ENCODE measurements around the gene MAP2K7.

The MAP2K7 gene

GRCh38 chr19:7877249-7877836 lies 26.3 kb upstream of the MAP2K7 start:
- Histone ChIP-seq H3K4me1 (ENCODE audit: control extremely low read depth in 1 of 4, control insufficient read depth in 4 of 4, insufficient read depth in 4 of 4, low read length in 3 of 4) (peaks cover 0 to 23% (median 17%) of the 10 kb centered on the region in 4 experiments), H3K9me3 (ENCODE audit: control extremely low read depth in 1 of 5, control insufficient read depth in 4 of 5, insufficient read depth in 2 of 5, low read depth in 1 of 5, low read length in 4 of 5) (peaks cover 0 to 1% (median 0%) of the 10 kb centered on the region in 5 experiments), H3K27ac (ENCODE audit: insufficient read depth in 1 of 2, low read depth in 1 of 2, low read length in 2 of 2, poor library complexity in 1 of 2, severe bottlenecking in 2 of 2) (no peak overlapping the region), H3K27me3 (replicated peaks in 2 of 5; ENCODE audit: control insufficient read depth in 4 of 5, insufficient read depth in 5 of 5, low read length in 4 of 5) (peaks cover 0 to 36% (median 13%) of the 10 kb centered on the region in 5 experiments), H3K36me3 (ENCODE audit: control insufficient read depth in 4 of 4, insufficient read depth in 4 of 4, low read length in 3 of 4) (no peaks in the 10 kb centered on the region), H3K4me3 (ENCODE audit: control insufficient read depth in 1 of 7, extremely low read depth in 1 of 7, insufficient read depth in 4 of 7, low read depth in 2 of 7, low read length in 6 of 7) (no peak overlapping the region)
- POLR2A ChIA-PET, result no interaction called here
- DNase-seq, result no peak
- 95% methylated on average over 5 of the region's 6 CpGs for WGBS (ENCODE audit: insufficient coverage)
- CTCF ChIA-PET, result interaction anchor here (0.6 to 1.1 kb wide), 3 partner anchors 14 to 138 kb away, joined by 3 to 5 read pairs (median 4); no protein-coding TSS in a partner anchor

GRCh38 chr19:7879111-7879807 lies 24.4 kb upstream of the MAP2K7 start:
- Histone ChIP-seq H3K27me3 (replicated peaks in 2 of 5; ENCODE audit: control insufficient read depth in 4 of 5, insufficient read depth in 5 of 5, low read length in 4 of 5) (peaks cover 0 to 19% (median 7%) of the 10 kb centered on the region in 5 experiments), H3K36me3 (ENCODE audit: control insufficient read depth in 4 of 4, insufficient read depth in 4 of 4, low read length in 3 of 4) (no peaks in the 10 kb centered on the region), H3K4me3 (ENCODE audit: control insufficient read depth in 1 of 7, extremely low read depth in 1 of 7, insufficient read depth in 4 of 7, low read depth in 2 of 7, low read length in 6 of 7) (no peak overlapping the region), H3K27ac (ENCODE audit: insufficient read depth in 1 of 2, low read depth in 1 of 2, low read length in 2 of 2, poor library complexity in 1 of 2, severe bottlenecking in 2 of 2) (peak overlapping the region in 1 of 2 experiments; percentile 14), H3K9me3 (ENCODE audit: control extremely low read depth in 1 of 5, control insufficient read depth in 4 of 5, insufficient read depth in 2 of 5, low read depth in 1 of 5, low read length in 4 of 5) (peaks cover 0 to 1% (median 0%) of the 10 kb centered on the region in 5 experiments), H3K4me1 (ENCODE audit: control extremely low read depth in 1 of 4, control insufficient read depth in 4 of 4, insufficient read depth in 4 of 4, low read length in 3 of 4) (peaks cover 0 to 11% (median 10%) of the 10 kb centered on the region in 4 experiments)
- DNase-seq, result no peak
- WGBS (ENCODE audit: insufficient coverage), result 90% methylated on average over 14 of the region's 18 CpGs
- ChIA-PET POLR2A (no interaction called here), CTCF (interaction anchor here (1.7 kb wide), 1 partner anchor 10 kb away, joined by 6 read pairs; no protein-coding TSS in a partner anchor)

- Histone ChIP-seq H3K9me3 (ENCODE audit: control extremely low read depth in 1 of 5, control insufficient read depth in 4 of 5, insufficient read depth in 2 of 5, low read depth in 1 of 5, low read length in 4 of 5) (peaks cover 0 to 1% (median 0%) of the 10 kb centered on the region in 5 experiments), H3K4me3 (ENCODE audit: control insufficient read depth in 1 of 7, extremely low read depth in 1 of 7, insufficient read depth in 4 of 7, low read depth in 2 of 7, low read length in 6 of 7) (no peak overlapping the region), H3K27me3 (replicated peaks in 2 of 5; ENCODE audit: control insufficient read depth in 4 of 5, insufficient read depth in 5 of 5, low read length in 4 of 5) (peaks cover 0 to 13% (median 2%) of the 10 kb centered on the region in 5 experiments), H3K4me1 (ENCODE audit: control extremely low read depth in 1 of 4, control insufficient read depth in 4 of 4, insufficient read depth in 4 of 4, low read length in 3 of 4) (peaks cover 0 to 5% (median 4%) of the 10 kb centered on the region in 4 experiments), H3K27ac (ENCODE audit: insufficient read depth in 1 of 2, low read depth in 1 of 2, low read length in 2 of 2, poor library complexity in 1 of 2, severe bottlenecking in 2 of 2) (no peak overlapping the region), H3K36me3 (ENCODE audit: control insufficient read depth in 4 of 4, insufficient read depth in 4 of 4, low read length in 3 of 4) (no peaks in the 10 kb centered on the region)
- ChIA-PET CTCF (interaction anchor here (1.7 kb wide), 1 partner anchor 10 kb away, joined by 6 read pairs; no protein-coding TSS in a partner anchor), POLR2A (no interaction called here)
- peak in 2 of 3 donors; percentile 40 to 63 for DNase-seq
- 96% methylated on average over 3 of the region's 19 CpGs for WGBS (ENCODE audit: insufficient coverage)
These were observed 23.8 kb upstream of the MAP2K7 start for GRCh38 chr19:7879836-7880235.

GRCh38 chr19:7881910-7882309 lies 21.8 kb upstream of the MAP2K7 start:
- Histone ChIP-seq H3K27ac (ENCODE audit: insufficient read depth in 1 of 2, low read depth in 1 of 2, low read length in 2 of 2, poor library complexity in 1 of 2, severe bottlenecking in 2 of 2) (no peak overlapping the region), H3K27me3 (replicated peaks in 2 of 5; ENCODE audit: control insufficient read depth in 4 of 5, insufficient read depth in 5 of 5, low read length in 4 of 5) (peaks cover 0 to 1% (median 0%) of the 10 kb centered on the region in 5 experiments), H3K9me3 (ENCODE audit: control extremely low read depth in 1 of 5, control insufficient read depth in 4 of 5, insufficient read depth in 2 of 5, low read depth in 1 of 5, low read length in 4 of 5) (peaks cover 0 to 1% (median 0%) of the 10 kb centered on the region in 5 experiments), H3K4me1 (ENCODE audit: control extremely low read depth in 1 of 4, control insufficient read depth in 4 of 4, insufficient read depth in 4 of 4, low read length in 3 of 4) (peaks cover 0 to 3% (median 0%) of the 10 kb centered on the region in 4 experiments), H3K4me3 (ENCODE audit: control insufficient read depth in 1 of 7, extremely low read depth in 1 of 7, insufficient read depth in 4 of 7, low read depth in 2 of 7, low read length in 6 of 7) (no peak overlapping the region), H3K36me3 (ENCODE audit: control insufficient read depth in 4 of 4, insufficient read depth in 4 of 4, low read length in 3 of 4) (no peaks in the 10 kb centered on the region)
- ChIA-PET POLR2A (no interaction called here), CTCF (no interaction called here)
- no peak for DNase-seq
- WGBS (ENCODE audit: insufficient coverage), result 89% methylated on average over 3 of the region's 3 CpGs

GRCh38 chr19:7883105-7883504 lies 20.6 kb upstream of the MAP2K7 start:
- DNase-seq, result no peak
- Histone ChIP-seq H3K27me3 (replicated peaks in 2 of 5; ENCODE audit: control insufficient read depth in 4 of 5, insufficient read depth in 5 of 5, low read length in 4 of 5) (peaks cover 0 to 6% (median 0%) of the 10 kb centered on the region in 5 experiments), H3K4me1 (ENCODE audit: control extremely low read depth in 1 of 4, control insufficient read depth in 4 of 4, insufficient read depth in 4 of 4, low read length in 3 of 4) (peaks cover 0 to 5% (median 2%) of the 10 kb centered on the region in 4 experiments), H3K27ac (ENCODE audit: insufficient read depth in 1 of 2, low read depth in 1 of 2, low read length in 2 of 2, poor library complexity in 1 of 2, severe bottlenecking in 2 of 2) (no peak overlapping the region), H3K36me3 (ENCODE audit: control insufficient read depth in 4 of 4, insufficient read depth in 4 of 4, low read length in 3 of 4) (no peaks in the 10 kb centered on the region), H3K4me3 (ENCODE audit: control insufficient read depth in 1 of 7, extremely low read depth in 1 of 7, insufficient read depth in 4 of 7, low read depth in 2 of 7, low read length in 6 of 7) (no peak overlapping the region), H3K9me3 (ENCODE audit: control extremely low read depth in 1 of 5, control insufficient read depth in 4 of 5, insufficient read depth in 2 of 5, low read depth in 1 of 5, low read length in 4 of 5) (peaks cover 0 to 1% (median 0%) of the 10 kb centered on the region in 5 experiments)
- ChIA-PET POLR2A (interaction anchor here (0.6 kb wide), 1 partner anchor 158 kb away, joined by 3 read pairs; no protein-coding TSS in a partner anchor), CTCF (interaction anchor here (1.3 to 1.8 kb wide), 2 partner anchors 15 to 17 kb away, joined by 3 to 5 read pairs; no protein-coding TSS in a partner anchor)
- 77% methylated on average over 2 of the region's 4 CpGs for WGBS (ENCODE audit: insufficient coverage)

GRCh38 chr19:7883796-7884570 lies 19.7 kb upstream of the MAP2K7 start:
- WGBS (ENCODE audit: insufficient coverage), result 100% methylated on average over 1 of the region's 2 CpGs
- Histone ChIP-seq H3K9me3 (ENCODE audit: control extremely low read depth in 1 of 5, control insufficient read depth in 4 of 5, insufficient read depth in 2 of 5, low read depth in 1 of 5, low read length in 4 of 5) (peaks cover 0 to 1% (median 0%) of the 10 kb centered on the region in 5 experiments), H3K4me1 (ENCODE audit: control extremely low read depth in 1 of 4, control insufficient read depth in 4 of 4, insufficient read depth in 4 of 4, low read length in 3 of 4) (peaks cover 0 to 12% (median 9%) of the 10 kb centered on the region in 4 experiments), H3K4me3 (ENCODE audit: control insufficient read depth in 1 of 7, extremely low read depth in 1 of 7, insufficient read depth in 4 of 7, low read depth in 2 of 7, low read length in 6 of 7) (no peak overlapping the region), H3K27ac (ENCODE audit: insufficient read depth in 1 of 2, low read depth in 1 of 2, low read length in 2 of 2, poor library complexity in 1 of 2, severe bottlenecking in 2 of 2) (no peak overlapping the region), H3K36me3 (ENCODE audit: control insufficient read depth in 4 of 4, insufficient read depth in 4 of 4, low read length in 3 of 4) (no peaks in the 10 kb centered on the region), H3K27me3 (replicated peaks in 2 of 5; ENCODE audit: control insufficient read depth in 4 of 5, insufficient read depth in 5 of 5, low read length in 4 of 5) (peaks cover 0 to 13% (median 5%) of the 10 kb centered on the region in 5 experiments)
- ChIA-PET POLR2A (no interaction called here), CTCF (interaction anchor here (0.7 to 1.8 kb wide), 3 partner anchors 8 to 16 kb away, joined by 3 to 5 read pairs (median 3); no protein-coding TSS in a partner anchor)
- no peak for DNase-seq
